Hepatocyte (in vitro differentiated cells): ENCODE data around the gene PTPRO.

ENCODE experiments used
- EZH2 ChIP-seq: fragments of 200-600 bp; sonication (generic); IDR thresholded peaks from 2 replicates; pipeline ENCODE4 v1.6.1; 2016; ENCODE audit warnings: antibody characterized with exemption, mild to moderate bottlenecking, borderline replicate concordance
- EZH2phosphoT487 ChIP-seq: fragments of 200-600 bp; sonication (generic); IDR thresholded peaks from one replicate; pipeline ENCODE4 v1.6.1; 2018; ENCODE audit warnings: antibody characterized with exemption, mild to moderate bottlenecking, low read depth, moderate library complexity; ENCODE audit not compliant: unreplicated experiment, severe bottlenecking
- TF ChIP-seq, protein P1 (sequence below): fragments of 200-600 bp; sonication (generic); IDR thresholded peaks from 2 replicates; pipeline ENCODE4 v1.5.1; 2016; ENCODE audit warnings: antibody characterized with exemption, mild to moderate bottlenecking; ENCODE audit not compliant: poor library complexity

DNA sequence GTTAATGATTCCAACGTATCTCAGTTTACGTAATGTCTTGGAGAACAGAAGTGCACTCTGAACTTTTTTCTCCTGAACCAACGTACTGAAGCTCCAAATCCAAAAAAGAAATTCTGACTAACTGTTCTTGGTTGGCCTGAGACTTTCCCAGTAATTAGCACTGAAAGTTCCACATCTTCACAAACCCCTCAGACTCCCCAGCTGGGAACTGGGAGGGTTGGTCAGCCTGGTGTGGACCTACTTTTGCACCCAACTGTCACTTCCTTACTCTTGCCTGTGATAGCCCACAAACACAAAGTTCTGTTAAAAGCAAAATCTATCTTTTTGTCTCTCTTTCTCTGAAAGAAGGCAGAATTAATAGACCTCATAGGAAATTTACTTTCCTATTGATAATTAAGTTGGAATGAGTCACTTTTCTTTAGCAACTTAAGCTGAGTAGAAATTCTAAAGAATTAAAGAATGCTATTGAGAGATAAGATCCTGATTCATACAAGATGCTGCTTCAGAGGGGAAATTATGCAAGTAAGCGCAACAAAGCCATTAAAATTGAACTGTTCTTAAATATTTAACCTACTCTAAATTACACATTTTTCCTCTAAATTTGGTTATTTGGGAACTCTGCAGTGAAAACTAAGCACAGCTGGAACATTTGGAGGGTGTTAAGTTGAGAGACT is 311.8 kb downstream of the PTPRO start:
- TF ChIP-seq, protein P1, sequence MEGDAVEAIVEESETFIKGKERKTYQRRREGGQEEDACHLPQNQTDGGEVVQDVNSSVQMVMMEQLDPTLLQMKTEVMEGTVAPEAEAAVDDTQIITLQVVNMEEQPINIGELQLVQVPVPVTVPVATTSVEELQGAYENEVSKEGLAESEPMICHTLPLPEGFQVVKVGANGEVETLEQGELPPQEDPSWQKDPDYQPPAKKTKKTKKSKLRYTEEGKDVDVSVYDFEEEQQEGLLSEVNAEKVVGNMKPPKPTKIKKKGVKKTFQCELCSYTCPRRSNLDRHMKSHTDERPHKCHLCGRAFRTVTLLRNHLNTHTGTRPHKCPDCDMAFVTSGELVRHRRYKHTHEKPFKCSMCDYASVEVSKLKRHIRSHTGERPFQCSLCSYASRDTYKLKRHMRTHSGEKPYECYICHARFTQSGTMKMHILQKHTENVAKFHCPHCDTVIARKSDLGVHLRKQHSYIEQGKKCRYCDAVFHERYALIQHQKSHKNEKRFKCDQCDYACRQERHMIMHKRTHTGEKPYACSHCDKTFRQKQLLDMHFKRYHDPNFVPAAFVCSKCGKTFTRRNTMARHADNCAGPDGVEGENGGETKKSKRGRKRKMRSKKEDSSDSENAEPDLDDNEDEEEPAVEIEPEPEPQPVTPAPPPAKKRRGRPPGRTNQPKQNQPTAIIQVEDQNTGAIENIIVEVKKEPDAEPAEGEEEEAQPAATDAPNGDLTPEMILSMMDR, result no peak
- TF ChIP-seq EZH2 (no peak), EZH2phosphoT487 (no peak)
